ENCODE measurements around the gene HSD11B2. TPM values are rescaled to one million over a fixed set of nuclear protein-coding genes. Genes with fewer than 3 reads are reported as not detected.
A peak's percentile ranks its signal among the peaks of the same experiment; 100 is the strongest.

The HSD11B2 gene
- total and polyA plus RNA-seq, 8 donors = 1.4 to 11.3 (median 6.3) TPM

DNA sequence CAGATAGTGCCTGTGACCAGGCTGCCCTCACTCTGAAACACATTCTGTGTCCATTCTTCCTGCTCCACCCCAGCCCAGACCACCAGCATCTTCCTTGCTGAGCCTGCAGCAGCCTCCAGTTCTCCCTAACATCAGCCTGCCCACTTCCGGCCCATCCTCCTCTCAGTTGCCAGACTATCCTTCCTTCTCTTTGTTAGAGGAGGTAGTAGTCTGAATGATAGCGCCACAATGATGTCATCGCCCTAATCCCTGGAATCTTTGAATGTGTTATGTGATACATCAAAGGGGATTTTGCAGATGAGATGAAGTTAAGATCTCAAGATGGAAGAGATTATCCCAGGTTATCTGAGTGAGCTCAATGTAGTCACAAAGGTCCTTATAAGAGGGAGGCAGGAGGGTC lies 11.4 kb upstream of the HSD11B2 start:
- TF ChIP-seq, protein P1, sequence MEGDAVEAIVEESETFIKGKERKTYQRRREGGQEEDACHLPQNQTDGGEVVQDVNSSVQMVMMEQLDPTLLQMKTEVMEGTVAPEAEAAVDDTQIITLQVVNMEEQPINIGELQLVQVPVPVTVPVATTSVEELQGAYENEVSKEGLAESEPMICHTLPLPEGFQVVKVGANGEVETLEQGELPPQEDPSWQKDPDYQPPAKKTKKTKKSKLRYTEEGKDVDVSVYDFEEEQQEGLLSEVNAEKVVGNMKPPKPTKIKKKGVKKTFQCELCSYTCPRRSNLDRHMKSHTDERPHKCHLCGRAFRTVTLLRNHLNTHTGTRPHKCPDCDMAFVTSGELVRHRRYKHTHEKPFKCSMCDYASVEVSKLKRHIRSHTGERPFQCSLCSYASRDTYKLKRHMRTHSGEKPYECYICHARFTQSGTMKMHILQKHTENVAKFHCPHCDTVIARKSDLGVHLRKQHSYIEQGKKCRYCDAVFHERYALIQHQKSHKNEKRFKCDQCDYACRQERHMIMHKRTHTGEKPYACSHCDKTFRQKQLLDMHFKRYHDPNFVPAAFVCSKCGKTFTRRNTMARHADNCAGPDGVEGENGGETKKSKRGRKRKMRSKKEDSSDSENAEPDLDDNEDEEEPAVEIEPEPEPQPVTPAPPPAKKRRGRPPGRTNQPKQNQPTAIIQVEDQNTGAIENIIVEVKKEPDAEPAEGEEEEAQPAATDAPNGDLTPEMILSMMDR (IDR thresholded peaks at IDR 0.05) = no peak
- FAIRE-seq (no peak), ATAC-seq (no peak), DNase-seq (no peak)
- Histone ChIP-seq H3K27ac (no peak overlapping the region), H3K4me3 (no peak overlapping the region), H3K27me3 (no peaks in the 10 kb centered on the region), H3K36me3 (no peaks in the 10 kb centered on the region), H3K4me1 (peaks cover 8 to 16% (median 9%) of the 10 kb centered on the region in 3 donors), H3K9me3 (no peaks in the 10 kb centered on the region)
- 88 to 95% methylated on average over 3 of the region's 3 CpGs for WGBS, 2 donors
- intact Hi-C loops (cut with DNase I) = no loop called here

DNA sequence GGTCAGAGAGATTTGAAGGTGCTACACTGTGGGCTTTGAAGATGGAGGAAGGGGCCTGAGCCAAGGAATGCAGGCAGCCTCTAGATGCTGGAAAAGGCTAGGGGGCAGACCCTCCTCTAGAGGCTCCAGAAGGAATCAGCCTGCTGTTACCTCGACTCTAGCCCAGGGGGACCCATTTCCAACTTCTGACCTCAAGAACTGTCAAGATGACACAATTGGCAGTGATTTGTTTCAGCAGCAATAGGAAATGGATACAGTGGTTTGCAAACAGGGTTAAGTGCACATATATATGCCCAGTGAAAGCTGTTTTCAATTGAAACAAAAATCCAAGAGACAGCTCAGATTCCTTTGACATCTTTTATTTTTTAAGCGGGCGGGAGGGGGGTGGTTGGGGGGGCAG lies 11.0 kb upstream of the HSD11B2 start:
- Histone ChIP-seq H3K4me1 (peaks cover 12 to 20% (median 13%) of the 10 kb centered on the region in 3 donors), H3K9me3 (no peaks in the 10 kb centered on the region), H3K4me3 (no peak overlapping the region), H3K27ac (no peak overlapping the region), H3K36me3 (no peaks in the 10 kb centered on the region), H3K27me3 (no peaks in the 10 kb centered on the region)
- DNase-seq = no peak
- TF ChIP-seq, protein P1 (IDR thresholded peaks at IDR 0.05) = no peak
- no peak for ATAC-seq
- intact Hi-C loops (cut with DNase I) = no loop called here
- no peak for FAIRE-seq
- 77 to 79% methylated on average over 3 of the region's 3 CpGs for WGBS, 2 donors

DNA sequence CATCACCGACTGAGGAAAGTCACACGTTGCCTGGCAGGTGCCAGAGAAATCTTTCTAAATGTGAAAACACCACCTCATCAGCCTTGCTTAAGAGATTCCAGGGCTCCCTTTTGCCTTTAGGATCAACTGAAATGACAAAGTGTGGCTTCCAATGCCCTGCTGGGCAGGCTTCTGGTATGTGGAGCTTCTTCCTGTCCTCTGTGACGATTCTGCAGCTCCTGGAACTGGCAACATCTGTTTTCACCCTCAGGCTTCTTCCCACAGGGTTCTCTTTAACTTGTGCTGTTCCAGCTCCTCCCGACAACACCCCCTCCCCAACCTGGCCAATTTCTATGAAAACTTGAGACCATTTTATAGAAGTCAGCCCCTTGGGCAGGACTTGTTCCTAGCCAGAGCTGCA lies 9.9 kb upstream of the HSD11B2 start:
- ATAC-seq (no peak), FAIRE-seq (no peak), DNase-seq (no peak)
- TF ChIP-seq, protein P1 (IDR thresholded peaks at IDR 0.05) = no peak
- no peak overlapping the region for H3K27ac ChIP-seq
- H3K4me3 ChIP-seq = no peak overlapping the region
- intact Hi-C loops (cut with DNase I) = no loop called here
- H3K36me3 ChIP-seq = no peaks in the 10 kb centered on the region
- H3K4me1 ChIP-seq = peaks cover 12 to 14% (median 13%) of the 10 kb centered on the region in 3 donors
- no peaks in the 10 kb centered on the region for H3K27me3 ChIP-seq
- WGBS, 2 donors = 82 to 92% methylated on average over 4 of the region's 4 CpGs
- no peaks in the 10 kb centered on the region for H3K9me3 ChIP-seq

DNA sequence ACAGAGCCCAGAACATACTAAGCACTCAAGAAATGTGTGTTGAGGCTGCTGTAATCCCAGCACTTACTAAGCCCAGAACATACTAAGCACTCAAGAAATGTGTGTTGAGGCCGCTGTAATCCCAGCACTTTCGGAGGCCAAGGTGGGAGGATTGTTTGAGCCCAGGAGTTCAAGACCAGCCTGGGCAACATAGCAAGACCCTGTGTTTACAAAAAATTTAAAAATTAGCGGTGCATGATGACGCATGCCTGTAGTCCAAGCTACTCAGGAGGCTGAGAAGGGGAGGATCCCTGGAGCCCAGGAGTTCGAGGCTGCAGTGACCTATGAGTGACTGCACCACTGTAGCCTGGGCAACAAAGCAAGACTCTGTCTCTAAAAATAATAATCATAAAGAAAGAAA lies 7.9 kb upstream of the HSD11B2 start:
- Histone ChIP-seq H3K9me3 (no peaks in the 10 kb centered on the region), H3K27ac (no peak overlapping the region), H3K27me3 (no peaks in the 10 kb centered on the region), H3K36me3 (no peaks in the 10 kb centered on the region), H3K4me1 (peaks cover 12 to 14% (median 13%) of the 10 kb centered on the region in 3 donors), H3K4me3 (no peak overlapping the region)
- 93 to 97% methylated on average over 5 of the region's 5 CpGs for WGBS, 2 donors
- intact Hi-C loops (cut with DNase I) = no loop called here
- FAIRE-seq = no peak
- DNase-seq = no peak
- TF ChIP-seq, protein P1 (IDR thresholded peaks at IDR 0.05) = no peak
- no peak for ATAC-seq

DNA sequence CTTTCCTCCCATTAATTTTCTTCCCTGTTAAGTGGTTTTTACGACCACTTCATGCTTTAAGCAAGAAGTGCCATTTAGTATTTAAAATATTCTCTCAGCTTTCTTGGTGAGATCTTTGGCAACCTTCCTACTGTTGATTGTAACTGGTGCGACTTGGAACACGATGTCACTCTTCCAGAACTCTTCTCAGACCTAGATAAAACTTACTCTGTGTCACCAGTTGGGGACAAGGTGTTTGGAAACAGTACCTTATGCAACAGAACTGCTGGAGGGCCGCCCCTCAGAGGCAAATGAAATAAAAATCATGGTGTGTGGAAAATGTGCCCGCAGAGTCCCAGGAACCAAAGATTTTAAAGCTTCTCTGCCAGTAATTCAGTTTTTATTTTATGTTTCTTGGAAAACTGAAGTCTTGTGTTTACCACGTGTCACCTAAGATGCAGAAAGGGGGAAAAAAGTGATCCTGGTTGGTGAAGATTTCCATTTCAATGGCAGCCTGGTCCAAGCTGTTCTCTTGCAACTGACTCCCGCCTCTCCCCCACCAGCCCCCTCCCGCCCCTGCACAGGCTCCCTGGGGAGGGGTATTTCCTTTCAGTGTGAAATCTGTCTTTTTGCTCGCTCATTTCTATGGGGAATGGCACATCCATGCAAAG lies 7.2 kb upstream of the HSD11B2 start:
- ATAC-seq = peak in 1 of 4 donors; percentile 17
- peak overlapping the region in 2 of 4 donors; percentile 49 to 59 for H3K27ac ChIP-seq

More for the DNA sequence above, 7.2 kb upstream of the HSD11B2 start:
- TF ChIP-seq, protein P1 (IDR thresholded peaks at IDR 0.05) = no peak
- intact Hi-C loops (cut with DNase I) = no loop called here
- no peak for DNase-seq
- no peak for FAIRE-seq
- Histone ChIP-seq H3K36me3 (no peaks in the 10 kb centered on the region), H3K4me3 (no peak overlapping the region), H3K9me3 (no peaks in the 10 kb centered on the region), H3K27me3 (no peaks in the 10 kb centered on the region), H3K4me1 (peaks cover 16 to 19% (median 18%) of the 10 kb centered on the region in 3 donors)
- WGBS, 2 donors = 44% methylated on average over 9 of the region's 9 CpGs
